H9 (cell line): ENCODE measurements around the gene AFDN. TPM values are rescaled to one million over a fixed set of nuclear protein-coding genes. Genes with fewer than 3 reads are reported as not detected.

Source experiments
- DNase-seq: peaks from one replicate; pipeline ENCODE4 v3.0.0-alpha.2; 2017
- H2AFZ ChIP-seq: one replicate; pipeline ENCODE4 v1.6.1; 2013; ENCODE audit warnings: mild to moderate bottlenecking, low read length, control low read depth, moderate library complexity
- H2AK5ac ChIP-seq: 2 replicates; pipeline ENCODE4 v1.6.1; 2013; ENCODE audit warnings: low read length, control low read depth, mixed read lengths; ENCODE audit not compliant: insufficient read length
- H2BK120ac ChIP-seq: one replicate; pipeline ENCODE4 v1.6.1; 2013; ENCODE audit warnings: low read depth, mild to moderate bottlenecking, low read length, control low read depth, inconsistent platforms; ENCODE audit not compliant: poor library complexity, severe bottlenecking
- H2BK12ac ChIP-seq: 2 replicates; pipeline ENCODE4 v1.6.1; 2013; ENCODE audit warnings: low read length, control low read depth, mixed read lengths, low read depth; ENCODE audit not compliant: insufficient read length
- H2BK15ac ChIP-seq: 2 replicates; pipeline ENCODE4 v1.6.1; 2013; ENCODE audit warnings: low read depth, low read length, control low read depth
- H2BK20ac ChIP-seq: one replicate; pipeline ENCODE4 v1.6.1; 2013; ENCODE audit warnings: low read depth, mild to moderate bottlenecking, low read length, control low read depth, inconsistent platforms; ENCODE audit not compliant: poor library complexity, severe bottlenecking
- H2BK5ac ChIP-seq: 2 replicates; pipeline ENCODE4 v1.6.1; 2013; ENCODE audit warnings: low read length, control low read depth, mixed read lengths; ENCODE audit not compliant: insufficient read length
- H3K14ac ChIP-seq: 2 replicates; pipeline ENCODE4 v1.6.1; 2013; ENCODE audit warnings: low read length, control low read depth; ENCODE audit not compliant: insufficient read depth
- H3K18ac ChIP-seq: 2 replicates; pipeline ENCODE4 v1.6.1; 2013; ENCODE audit warnings: low read depth, mild to moderate bottlenecking, mixed read lengths, low read length, control low read depth; ENCODE audit not compliant: insufficient read length
- H3K23ac ChIP-seq: 2 replicates; pipeline ENCODE4 v1.6.1; 2013; ENCODE audit warnings: low read length, control low read depth, mixed read lengths, low read depth; ENCODE audit not compliant: insufficient read length
- H3K23me2 ChIP-seq: 2 replicates; pipeline ENCODE4 v1.6.1; 2013; ENCODE audit warnings: low read depth, mild to moderate bottlenecking, mixed read lengths, low read length, control low read depth; ENCODE audit not compliant: insufficient read length, poor library complexity, severe bottlenecking
- H3K27ac ChIP-seq: 2 replicates; pipeline ENCODE4 v1.5.1; 2013; ENCODE audit warnings: low read length, control low read depth, mixed read lengths, low read depth; ENCODE audit not compliant: insufficient read length
- H3K27me3 ChIP-seq: 2 replicates; pipeline ENCODE4 v1.6.1; 2013; ENCODE audit warnings: low read length, control low read depth, inconsistent platforms; ENCODE audit not compliant: insufficient read depth
- H3K4ac ChIP-seq: 2 replicates; pipeline ENCODE4 v1.6.1; 2013; ENCODE audit warnings: low read depth, mild to moderate bottlenecking, control low read depth, inconsistent platforms, low read length, moderate library complexity
- H3K4me1 ChIP-seq: 2 replicates; pipeline ENCODE4 v1.6.1; 2013; ENCODE audit warnings: low read length, control low read depth, inconsistent platforms; ENCODE audit not compliant: insufficient read depth
- H3K4me2 ChIP-seq: 2 replicates; pipeline ENCODE4 v1.6.1; 2013; ENCODE audit warnings: low read length, control low read depth, mixed read lengths; ENCODE audit not compliant: insufficient read length, insufficient read depth
- H3K56ac ChIP-seq: 2 replicates; pipeline ENCODE4 v1.6.1; 2013; ENCODE audit warnings: low read depth, mild to moderate bottlenecking, mixed read lengths, low read length, control low read depth; ENCODE audit not compliant: insufficient read length
- H3K79me1 ChIP-seq: 2 replicates; pipeline ENCODE4 v1.6.1; 2013; ENCODE audit warnings: low read depth, mild to moderate bottlenecking, moderate library complexity, low read length, control low read depth, inconsistent platforms; ENCODE audit not compliant: insufficient read depth, poor library complexity, severe bottlenecking
- H3K79me2 ChIP-seq: 2 replicates; pipeline ENCODE4 v1.6.1; 2013; ENCODE audit warnings: low read length, control low read depth, inconsistent platforms; ENCODE audit not compliant: insufficient read depth
- H3K9ac ChIP-seq: 2 replicates; pipeline ENCODE4 v1.6.1; 2013; ENCODE audit warnings: low read length, control low read depth, mixed read lengths; ENCODE audit not compliant: insufficient read length; ENCODE audit errors: extremely low read depth
- H3K9me3 ChIP-seq: one replicate; pipeline ENCODE4 v1.6.1; 2013; ENCODE audit warnings: low read depth, low read length, inconsistent platforms; ENCODE audit not compliant: control insufficient read depth
- H3T11ph ChIP-seq: one replicate; pipeline ENCODE4 v1.6.1; 2013; ENCODE audit warnings: mild to moderate bottlenecking, low read length, control low read depth, inconsistent platforms
- H4K20me1 ChIP-seq: one replicate; pipeline ENCODE4 v1.6.1; 2013; ENCODE audit not compliant: control insufficient read depth, insufficient read length, insufficient read depth
- H4K5ac ChIP-seq: 2 replicates; pipeline ENCODE4 v1.6.1; 2013; ENCODE audit warnings: low read depth, mild to moderate bottlenecking, mixed read lengths, low read length, control low read depth; ENCODE audit not compliant: insufficient read length
- H4K8ac ChIP-seq: replicated peaks from 2 replicates; pipeline ENCODE4 v1.6.1; 2013; ENCODE audit warnings: low read length, control low read depth, mixed read lengths, low read depth; ENCODE audit not compliant: insufficient read length
- H4K91ac ChIP-seq: 2 replicates; pipeline ENCODE4 v1.6.1; 2013; ENCODE audit warnings: low read depth, mild to moderate bottlenecking, moderate library complexity, mixed read lengths, low read length, control low read depth; ENCODE audit not compliant: insufficient read length
- H3K27ac Mint-ChIP-seq, 3 experiments: 2 replicates in 2 of 3; 3 replicates in 1 of 3; pipeline ENCODE4 v1.8.0; 2020 to 2021; ENCODE audit warnings: mixed read lengths in 3 of 3, mild to moderate bottlenecking in 1 of 3, moderate library complexity in 1 of 3
- H3K27me3 Mint-ChIP-seq: 2 replicates; pipeline ENCODE4 v1.8.0; 2021; ENCODE audit warnings: low read depth, mild to moderate bottlenecking, moderate library complexity, mixed read lengths
- H3K36me3 Mint-ChIP-seq, 3 experiments: 2 replicates in 2 of 3; 3 replicates in 1 of 3; pipeline ENCODE4 v1.8.0; 2020 to 2021; ENCODE audit warnings: low read depth in 3 of 3, mixed read lengths in 3 of 3; ENCODE audit not compliant: insufficient read depth in 1 of 3
- H3K4me1 Mint-ChIP-seq, 2 experiments: 2 replicates each; pipeline ENCODE4 v1.8.0; 2020; ENCODE audit warnings: mixed read lengths in 2 of 2
- H3K4me3 Mint-ChIP-seq, 2 experiments: 2 replicates in 1 of 2; 3 replicates in 1 of 2; pipeline ENCODE4 v1.8.0; 2020 to 2021; ENCODE audit warnings: mild to moderate bottlenecking in 2 of 2, mixed read lengths in 2 of 2, moderate library complexity in 1 of 2
- H3K9me3 Mint-ChIP-seq, 2 experiments: 2 replicates in 1 of 2; 3 replicates in 1 of 2; pipeline ENCODE4 v1.8.0; 2020; ENCODE audit warnings: mild to moderate bottlenecking in 2 of 2, mixed read lengths in 2 of 2, moderate library complexity in 1 of 2
- CTCF ChIP-seq: fragments of 200-600 bp; sonication (generic); conservative IDR thresholded peaks from 3 replicates; pipeline ENCODE4 v1.8.0; 2021; ENCODE audit warnings: antibody characterized with exemption, mild to moderate bottlenecking
- WGBS: extraction: QIAGEN DNeasy Blood & Tissue Kit; methylation state at CpG from one replicate; pipeline ENCODE4 v1.1.7; 2013; ENCODE audit warnings: missing lambda C conversion rate, low lambda C conversion rate, mixed read lengths; ENCODE audit not compliant: insufficient read length; ENCODE audit errors: extremely low coverage; 5-methylcytosine and 5-hydroxymethylcytosine counted together
- total RNA-seq: library from RNA; stranded (reverse); gene quantifications from 2 replicates; pipeline ENCODE4 v1.2.1, GENCODE V29; 2021

AFDN gene
- total RNA-seq, 1 experiment from 2014 or later, result 157 TPM

GRCh38 chr6:167963589-167964057 is 136.9 kb downstream of the AFDN start:
- Mint-ChIP-seq H3K27me3 (no peaks in the 10 kb centered on the region), H3K36me3 (peaks cover 29 to 63% (median 55%) of the 10 kb centered on the region in 3 experiments), H3K27ac (0 out of 7 replicates have a peak overlapping the region, but pooled peaks of 2 of the 3 experiments have one; percentile 36 to 68), H3K9me3 (no peaks in the 10 kb centered on the region), H3K4me1 (peaks cover 0 to under 1% of the 10 kb centered on the region in 2 experiments; a peak in 1 of 4 replicates), H3K4me3 (no peak overlapping the region)
- no peak for TF ChIP-seq CTCF
- no peaks in the 10 kb centered on the region for H3K27me3 ChIP-seq
- no peaks in the 10 kb centered on the region for H3K79me2 ChIP-seq
- H3K14ac ChIP-seq, result no peak overlapping the region
- no peak overlapping the region for H3K18ac ChIP-seq
- H4K8ac ChIP-seq, result no peak overlapping the region
- H3K9me3 ChIP-seq, result no peaks in the 10 kb centered on the region
- H2BK20ac ChIP-seq, result no peak overlapping the region
- H3K23me2 ChIP-seq, result no peaks in the 10 kb centered on the region
- no peak overlapping the region for H2AK5ac ChIP-seq
- H2BK120ac ChIP-seq, result no peak overlapping the region
- H3K27ac ChIP-seq, result no peak overlapping the region
- no peak overlapping the region for H4K5ac ChIP-seq
- H3K4me1 ChIP-seq, result no peaks in the 10 kb centered on the region
- H3T11ph ChIP-seq, result no peak overlapping the region
- DNase-seq, result no peak
- no peak overlapping the region for H3K4ac ChIP-seq
- no peak overlapping the region for H2BK15ac ChIP-seq
- H3K23ac ChIP-seq, result no peak overlapping the region
- no peaks in the 10 kb centered on the region for H3K79me1 ChIP-seq
- no peak overlapping the region for H2BK12ac ChIP-seq
- no CpG with 5 or more reads among the region's 8 CpGs for WGBS
- no peak overlapping the region for H3K9ac ChIP-seq
- no peak overlapping the region for H2AFZ ChIP-seq
- H2BK5ac ChIP-seq, result no peak overlapping the region
- H3K56ac ChIP-seq, result no peak overlapping the region
- H4K20me1 ChIP-seq, result no peaks in the 10 kb centered on the region
- no peak overlapping the region for H3K4me2 ChIP-seq
- no peak overlapping the region for H4K91ac ChIP-seq
